K562 (cell line): ENCODE data around the gene STK11. TPM values are rescaled to one million over a fixed set of nuclear protein-coding genes. Genes with fewer than 3 reads are reported as not detected.

Source experiments
- ATAC-seq: fragments of 200-7000 bp; cut with Tn5 transposase; 3 replicates; pipeline ENCODE4 v1.9.1; 2020; ENCODE audit warnings: moderate library complexity
- BruUV-seq: library from RNA; stranded (reverse); fragments of 400-500 nt; replicated peaks from 2 replicates; lab custom pipeline; 2021; lab: Mats Ljungman, UMichigan
- CTCF ChIA-PET: fragments of 300-600 bp; formaldehyde crosslinking; extraction: SDS; loops from one replicate; lab custom pipeline; 2021; ENCODE audit warnings: low intra/inter-chr PET ratio; lab: Yijun Ruan, JAX
- POLR2A ChIA-PET: fragments of 300-600, 350-650 bp; sonication (Branson Sonifier 250); formaldehyde crosslinking; extraction: SDS; loops from one replicate; lab custom pipeline; 2021; ENCODE audit warnings: antibody characterized with exemption, inconsistent platforms; lab: Yijun Ruan, JAX
- DNase-seq, 4 experiments: peaks; one replicate each; pipeline versions ENCODE4 v3.0.0 to v3.0.0-alpha.2; 2011 to 2018; ENCODE audit warnings: low spot score in 3 of 4, mixed read lengths in 3 of 4; ENCODE audit errors: extremely low read depth in 1 of 4
- FAIRE-seq: peaks from 2 replicates; lab custom pipeline; 2011; peaks lifted over from hg19 to GRCh38; lab: Jason Lieb, UNC
- H2AFZ ChIP-seq: 2 replicates; pipeline ENCODE4 v1.6.0; 2011; ENCODE audit warnings: low read depth, low read length, control low read depth, inconsistent platforms
- H3K27ac ChIP-seq: fragments of 200-600 bp; 3 replicates; pipeline ENCODE4 v1.8.0; 2011; ENCODE audit warnings: low read depth, mild to moderate bottlenecking, control low read depth, inconsistent platforms, low read length, moderate library complexity, mixed read lengths; ENCODE audit errors: extremely low read depth
- H3K27me3 ChIP-seq, 2 experiments: fragments of 300-600 bp in 1 of 2; 2 replicates in 1 of 2; 3 replicates in 1 of 2; pipeline versions ENCODE4 v1.6.0 to v1.8.0; 2011; ENCODE audit warnings: inconsistent platforms in 2 of 2, low read length in 2 of 2, mild to moderate bottlenecking in 1 of 2, mixed read lengths in 1 of 2, moderate library complexity in 1 of 2; ENCODE audit not compliant: control insufficient read depth in 2 of 2, insufficient read depth in 2 of 2
- H3K36me3 ChIP-seq: fragments of 300-600 bp; 3 replicates; pipeline ENCODE4 v1.8.0; 2011; ENCODE audit warnings: mild to moderate bottlenecking, low read length, inconsistent platforms; ENCODE audit not compliant: control insufficient read depth, insufficient read depth
- H3K4me1 ChIP-seq, 2 experiments: fragments of 200-600 bp in 1 of 2; replicated peaks in 1 of 2; 2 replicates in 1 of 2; 3 replicates in 1 of 2; pipeline versions ENCODE4 v1.5.1 to v1.8.0; 2011; ENCODE audit warnings: inconsistent platforms in 2 of 2, low read length in 2 of 2, mild to moderate bottlenecking in 1 of 2, mixed read lengths in 1 of 2, moderate library complexity in 1 of 2; ENCODE audit not compliant: control insufficient read depth in 2 of 2, insufficient read depth in 2 of 2
- H3K4me2 ChIP-seq: 2 replicates; pipeline ENCODE4 v1.6.1; 2011; ENCODE audit warnings: low read length, control low read depth, inconsistent platforms, mixed read lengths; ENCODE audit not compliant: insufficient read depth
- H3K4me3 ChIP-seq: fragments of 200-600 bp; sonication (generic), shearing (Covaris generic); 2 replicates; pipeline ENCODE4 v1.5.1; 2016; ENCODE audit warnings: control low read depth, inconsistent platforms
- H3K79me2 ChIP-seq: fragments of 200-600 bp; 3 replicates; pipeline ENCODE4 v1.8.0; 2011; ENCODE audit warnings: low read length, inconsistent platforms; ENCODE audit not compliant: control insufficient read depth, insufficient read depth
- H3K9ac ChIP-seq, 2 experiments: 2 replicates each; pipeline versions ENCODE4 v1.6.0 to v1.6.1; 2011; ENCODE audit warnings: low read depth in 2 of 2, low read length in 2 of 2, control low read depth in 1 of 2, inconsistent platforms in 1 of 2, mild to moderate bottlenecking in 1 of 2, mixed read lengths in 1 of 2; ENCODE audit not compliant: insufficient read depth in 1 of 2
- H3K9me1 ChIP-seq: one replicate; pipeline ENCODE4 v1.6.0; 2011; ENCODE audit warnings: inconsistent platforms, mild to moderate bottlenecking, low read length, moderate library complexity; ENCODE audit not compliant: control insufficient read depth, insufficient read depth
- H3K9me3 ChIP-seq: replicated peaks from 2 replicates; pipeline ENCODE4 v1.5.1; 2011; ENCODE audit warnings: low read depth, low read length, inconsistent platforms; ENCODE audit not compliant: control insufficient read depth, insufficient read depth
- H4K20me1 ChIP-seq: replicated peaks from 2 replicates; pipeline ENCODE4 v1.6.1; 2011; ENCODE audit warnings: low read length, inconsistent platforms, mixed read lengths; ENCODE audit not compliant: control insufficient read depth, insufficient read depth
- BRD9 ChIP-seq: fragments of 450-650 bp; IDR thresholded peaks from 2 replicates; pipeline ENCODE4 v1.6.1; 2018; ENCODE audit warnings: low read depth; ENCODE audit not compliant: partially characterized antibody
- CBX3 ChIP-seq, 2 experiments: IDR thresholded peaks; 1 replicate in 1 of 2; 2 replicates in 1 of 2; pipeline ENCODE4 v1.6.1; 2012; ENCODE audit warnings: inconsistent platforms in 2 of 2, low read length in 2 of 2, borderline replicate concordance in 1 of 2, control low read depth in 1 of 2
- CCNT2 ChIP-seq: IDR thresholded peaks from 2 replicates; pipeline ENCODE4 v1.6.1; 2011; ENCODE audit warnings: borderline replicate concordance, low read depth, mild to moderate bottlenecking, moderate library complexity, mixed read lengths, low read length; ENCODE audit not compliant: insufficient read length; ENCODE audit errors: extremely low read depth
- ESRRA ChIP-seq: fragments of 450-650 bp; IDR thresholded peaks from 2 replicates; pipeline ENCODE4 v1.6.1; 2014; ENCODE audit warnings: low read depth, mild to moderate bottlenecking, moderate library complexity, borderline replicate concordance
- GTF2F1 ChIP-seq: IDR thresholded peaks from 2 replicates; pipeline ENCODE4 v1.6.1; 2011; ENCODE audit warnings: low read depth, low read length, improper control_type of control experiment
- HMGN3 ChIP-seq: IDR thresholded peaks from 2 replicates; pipeline ENCODE4 v1.6.1; 2011; ENCODE audit warnings: borderline replicate concordance, low read depth, mild to moderate bottlenecking, mixed read lengths, low read length; ENCODE audit not compliant: insufficient read length; ENCODE audit errors: extremely low read depth
- KHSRP ChIP-seq: fragments of 450-650 bp; IDR thresholded peaks from 2 replicates; pipeline ENCODE4 v1.6.1; 2017
- MTA3 ChIP-seq: fragments of 450-650 bp; formaldehyde crosslinking; IDR thresholded peaks from 2 replicates; pipeline ENCODE4 v1.6.1; 2017; ENCODE audit warnings: mild to moderate bottlenecking, borderline replicate concordance
- SIN3A ChIP-seq, 2 experiments: fragments of 150-350 bp in 1 of 2; IDR thresholded peaks; 2 replicates each; pipeline ENCODE4 v1.6.1; 2011 to 2016; ENCODE audit warnings: borderline replicate concordance in 2 of 2, low read depth in 2 of 2, low read length in 2 of 2, mild to moderate bottlenecking in 2 of 2, moderate library complexity in 2 of 2; ENCODE audit not compliant: control insufficient read depth in 1 of 2
- SMAD1 ChIP-seq: fragments of 150-350 bp; IDR thresholded peaks from 2 replicates; pipeline ENCODE4 v1.6.1; 2014; ENCODE audit warnings: low read length, low read depth; ENCODE audit not compliant: partially characterized antibody
- TFAP4 ChIP-seq: sonication (generic); formaldehyde crosslinking; IDR thresholded peaks from 2 replicates; pipeline ENCODE4 v1.8.0; 2022; ENCODE audit warnings: missing genetic modification reagents, mild to moderate bottlenecking, moderate library complexity, borderline replicate concordance
- ZNF609 ChIP-seq: sonication (generic); formaldehyde crosslinking; IDR thresholded peaks from 2 replicates; pipeline ENCODE4 v1.8.1; 2023; ENCODE audit warnings: missing genetic modification reagents, mild to moderate bottlenecking, borderline replicate concordance
- ZSCAN32 ChIP-seq: fragments of 450-650 bp; formaldehyde crosslinking; IDR thresholded peaks from 2 replicates; pipeline ENCODE4 v1.4.0; 2020; ENCODE audit warnings: mild to moderate bottlenecking, moderate library complexity
- WGBS: fragments of 100-300 bp; shearing (Covaris generic); methylation state at CpG from one replicate; pipeline ENCODE4 v1.1.6; 2016; ENCODE audit warnings: low coverage, mixed read lengths; ENCODE audit not compliant: insufficient coverage; ENCODE audit errors: missing lambda C conversion rate; 5-methylcytosine and 5-hydroxymethylcytosine counted together
- in situ Hi-C: fragments of 300-500 bp; cut with MboI; formaldehyde crosslinking; loops from 4 replicates; pipeline ENCODE4 v1.15.0; 2018; ENCODE audit warnings: inconsistent platforms, mixed read lengths
- intact Hi-C: fragments of 100-400 bp; cut with micrococcal nuclease; formaldehyde crosslinking; loops from 2 replicates; pipeline ENCODE4 v1.14.2; 2022
- polyA plus RNA-seq, 8 experiments: library from polyadenylated mRNA; depleted of rRNA in 4 of 8; stranded (reverse) in 5 of 8; unstranded in 3 of 8; fragments of >200 nt; fragmentation: Nextera tagmentation in 2 of 8; fragmentation: Illumina TruSeq in 1 of 8; extraction: Ambion mirVana in 2 of 8; extraction: Trizol in 1 of 8; gene quantifications; 2 replicates each; pipeline versions ENCODE4 v1.2.1 to v1.2.3, GENCODE V29; 2011 to 2014; ENCODE audit warnings: inconsistent platforms in 1 of 8, missing spikeins in 1 of 8
- total RNA-seq, 7 experiments: library from RNA; depleted of rRNA in 6 of 7; stranded (reverse); fragments of >200 nt in 6 of 7; fragmentation: Illumina TruSeq in 2 of 7; extraction: Trizol in 2 of 7; gene quantifications; 2 replicates each; pipeline versions ENCODE4 v1.2.1 to v1.2.3, GENCODE V29; 2011 to 2021; ENCODE audit warnings: low replicate concordance in 1 of 7

STK11 gene
- total and polyA plus RNA-seq, 9 of the 15 experiments (the other 6 are each of a cell fraction or from before 2014, with no cell fraction given): 0.15 to 96.5 (median 31.7) TPM

- in situ Hi-C loops (loop anchor here (5.0 to 25.0 kb wide), 2 partner anchors 323 to 483 kb away; partner anchors contain the start of gene MISP), intact Hi-C loops (loop anchor here (1.0 to 5.0 kb wide), 2 partner anchors 21 to 383 kb away; no protein-coding TSS in a partner anchor)
- peaks cover 4% of the 10 kb centered on the region for H3K9me1 ChIP-seq
- H3K27ac ChIP-seq: peak overlapping the region; percentile 69
- peaks cover 49 to 95% of the 10 kb centered on the region in 2 experiments for H3K4me1 ChIP-seq
- peak overlapping the region; percentile 21; the same call in 1 of the 2 replicates for H3K4me3 ChIP-seq
- H3K9ac ChIP-seq: peak overlapping the region; percentile 50 to 98; a peak in 3 of 4 replicates
- no TSS peak for BruUV-seq
- ATAC-seq (no peak), DNase-seq (no peak), FAIRE-seq (no peak)
- H2AFZ ChIP-seq: no peak overlapping the region
- H3K79me2 ChIP-seq: peaks cover 46% of the 10 kb centered on the region
- 0 out of 2 replicates have a peak, but pooled peaks cover 5% of the 10 kb centered on the region for H4K20me1 ChIP-seq
- WGBS: 46% methylated on average over 27 of the region's 31 CpGs
- no peaks in the 10 kb centered on the region for H3K27me3 ChIP-seq
- ChIA-PET POLR2A (interaction anchor here (0.8 to 5.6 kb wide), 10 partner anchors 8 to 254 kb away, joined by 3 to 90 read pairs (median 4); partner anchors contain the start of genes CIRBP and NDUFS7), CTCF (interaction anchor here (0.6 to 4.5 kb wide), 2 partner anchors 22 to 127 kb away, joined by 3 to 51 read pairs; no protein-coding TSS in a partner anchor)
- H3K36me3 ChIP-seq: peaks cover 42% of the 10 kb centered on the region; the same call in 2 of the 3 replicates
- peak overlapping the region; percentile 96 for H3K4me2 ChIP-seq
- no peaks in the 10 kb centered on the region for H3K9me3 ChIP-seq
- TF ChIP-seq GTF2F1 (0 out of 2 replicates have a peak, but pooled peaks have one; percentile 11), CCNT2 (peak; percentile 7), ESRRA (peak; percentile 61; the same call in 1 of the 2 replicates), ZNF609 (no peak), SIN3A (IDR thresholded peaks at IDR 0.05; ENCODE audit: borderline replicate concordance in 2 of 2, control insufficient read depth in 1 of 2, low read depth in 2 of 2, low read length in 2 of 2) (0 out of 4 replicates have a peak, but pooled peaks of 1 of the 2 experiments have one; percentile 1), BRD9 (peak; percentile 7), ZSCAN32 (CRISPR knock-in tag) (0 out of 2 replicates have a peak, but pooled peaks have one; percentile 6), MTA3 (no peak), TFAP4 (peak; percentile 11; the same call in 1 of the 2 replicates), KHSRP (no peak), HMGN3 (peak; percentile 9), SMAD1 (no peak), CBX3 (IDR thresholded peaks at IDR 0.05; ENCODE audit: borderline replicate concordance in 1 of 2, low read length in 2 of 2) (no peak)
Measured at GRCh38 chr19:1244693-1245451, 39.3 kb downstream of the STK11 start.
